Caco-2 (cell line): ENCODE data around the gene RABGEF1. TPM values are rescaled to one million over a fixed set of nuclear protein-coding genes. Genes with fewer than 3 reads are reported as not detected.
A peak's percentile ranks its signal among the peaks of the same experiment; 100 is the strongest.

Experiments used
- BruUV-seq: library from RNA; stranded (reverse); fragments of 400-500 nt; replicated peaks from 2 replicates; lab custom pipeline; 2021; lab: Mats Ljungman, UMichigan
- CTCF ChIA-PET: fragments of 300-600 bp; sonication (Branson Sonifier 250); formaldehyde crosslinking; loops from one replicate; lab custom pipeline; 2022; ENCODE audit warnings: antibody characterized with exemption; lab: Charles Lee
- POLR2A ChIA-PET: fragments of 300-600 bp; sonication (Branson Sonifier 250); formaldehyde crosslinking; loops from one replicate; lab custom pipeline; 2022; ENCODE audit warnings: antibody characterized with exemption; lab: Charles Lee
- DNase-seq, 2 experiments: peaks; one replicate each; pipeline versions ENCODE4 v3.0.0 to v3.0.0-alpha.2; 2020 to 2022
- H3K27me3 ChIP-seq: replicated peaks from 2 replicates; pipeline ENCODE4 v1.6.0; 2011; ENCODE audit warnings: low read length; ENCODE audit not compliant: control insufficient read depth, insufficient read depth
- H3K36me3 ChIP-seq: 2 replicates; pipeline ENCODE4 v1.5.1; 2011; ENCODE audit warnings: low read length; ENCODE audit not compliant: control insufficient read depth, insufficient read depth
- H3K4me1 ChIP-seq: fragments of 250-450 bp; sonication (Bioruptor Pico); 2 replicates; pipeline ENCODE4 v1.5.1; 2020; ENCODE audit warnings: mild to moderate bottlenecking
- H3K4me3 ChIP-seq: 2 replicates; pipeline ENCODE4 v1.5.1; 2011; ENCODE audit warnings: low read depth, mild to moderate bottlenecking, control low read depth, low read length
- H3K9me3 ChIP-seq: fragments of 250-450 bp; sonication (Bioruptor Pico); 2 replicates; pipeline ENCODE4 v1.5.1; 2020; ENCODE audit warnings: mild to moderate bottlenecking, moderate library complexity
- H3K27ac Mint-ChIP-seq: one replicate; pipeline ENCODE4 v1.8.0; 2022; ENCODE audit warnings: mixed read lengths; ENCODE audit not compliant: unreplicated experiment
- H3K27me3 Mint-ChIP-seq: one replicate; pipeline ENCODE4 v1.8.0; 2022; ENCODE audit warnings: mixed read lengths; ENCODE audit not compliant: insufficient read depth, unreplicated experiment
- H3K36me3 Mint-ChIP-seq: one replicate; pipeline ENCODE4 v1.8.0; 2022; ENCODE audit warnings: mild to moderate bottlenecking, mixed read lengths; ENCODE audit not compliant: insufficient read depth, unreplicated experiment
- H3K4me1 Mint-ChIP-seq: one replicate; pipeline ENCODE4 v1.8.0; 2022; ENCODE audit warnings: low read depth, mixed read lengths; ENCODE audit not compliant: unreplicated experiment
- H3K4me3 Mint-ChIP-seq: one replicate; pipeline ENCODE4 v1.8.0; 2022; ENCODE audit warnings: mild to moderate bottlenecking, moderate library complexity, mixed read lengths; ENCODE audit not compliant: unreplicated experiment
- H3K9me3 Mint-ChIP-seq: one replicate; pipeline ENCODE4 v1.8.0; 2022; ENCODE audit warnings: mixed read lengths; ENCODE audit not compliant: unreplicated experiment
- CTCF ChIP-seq, 2 experiments: fragments of 200-600 bp in 1 of 2; IDR thresholded peaks; 1 replicate in 1 of 2; 2 replicates in 1 of 2; pipeline versions ENCODE4 v1.5.1 to v1.8.0; 2011 to 2022; ENCODE audit warnings: antibody characterized with exemption in 1 of 2, control low read depth in 1 of 2, inconsistent platforms in 1 of 2, low read depth in 1 of 2, low read length in 1 of 2, mild to moderate bottlenecking in 1 of 2, moderate library complexity in 1 of 2; ENCODE audit not compliant: insufficient read depth in 1 of 2, severe bottlenecking in 1 of 2, unreplicated experiment in 1 of 2
- intact Hi-C: fragments of 100-400 bp; cut with micrococcal nuclease; formaldehyde crosslinking; loops from one replicate; pipeline ENCODE4 v1.10.0; 2022; ENCODE audit not compliant: unreplicated experiment
- total RNA-seq: library from RNA; stranded (reverse); gene quantifications from 2 replicates; pipeline ENCODE4 v1.2.3, GENCODE V29; 2022

RABGEF1 gene
- total RNA-seq, 1 experiment from 2014 or later = 20.3 TPM

- no peaks in the 10 kb centered on the region for H3K36me3 ChIP-seq
- H3K27me3 ChIP-seq = no peaks in the 10 kb centered on the region
- H3K4me1 ChIP-seq = 0 out of 2 replicates have a peak, but pooled peaks cover 3% of the 10 kb centered on the region
- peaks cover 2% of the 10 kb centered on the region for H3K27me3 Mint-ChIP-seq
- H3K27ac Mint-ChIP-seq = no peak overlapping the region
- no peak overlapping the region for H3K4me3 ChIP-seq
- peaks cover 10% of the 10 kb centered on the region for H3K4me1 Mint-ChIP-seq
- POLR2A ChIA-PET = no interaction called here
- no TSS peak for BruUV-seq
- intact Hi-C loops = loop anchor here (5.0 kb wide), 1 partner anchor 34 kb away; no protein-coding TSS in a partner anchor
- H3K36me3 Mint-ChIP-seq = peaks cover 7% of the 10 kb centered on the region
- CTCF ChIA-PET = no interaction called here
- peak in 1 of 2 experiments; percentile 16 for DNase-seq
- H3K4me3 Mint-ChIP-seq = no peak overlapping the region
- no peaks in the 10 kb centered on the region for H3K9me3 ChIP-seq
- H3K9me3 Mint-ChIP-seq = no peaks in the 10 kb centered on the region
- no peak for TF ChIP-seq CTCF (IDR thresholded peaks at IDR 0.05; ENCODE audit: insufficient read depth in 1 of 2, low read depth in 1 of 2, low read length in 1 of 2, severe bottlenecking in 1 of 2, unreplicated experiment in 1 of 2)
Observed at GRCh38 chr7:66847879-66848790, 107.6 kb downstream of the RABGEF1 start.

- no peaks in the 10 kb centered on the region for H3K27me3 Mint-ChIP-seq
- Histone ChIP-seq H3K36me3 (no peaks in the 10 kb centered on the region), H3K4me1 (no peaks in the 10 kb centered on the region), H3K27me3 (no peaks in the 10 kb centered on the region), H3K4me3 (no peak overlapping the region), H3K9me3 (no peaks in the 10 kb centered on the region)
- TF ChIP-seq CTCF (IDR thresholded peaks at IDR 0.05; ENCODE audit: insufficient read depth in 1 of 2, low read depth in 1 of 2, low read length in 1 of 2, severe bottlenecking in 1 of 2, unreplicated experiment in 1 of 2) = no peak
- no peaks in the 10 kb centered on the region for H3K9me3 Mint-ChIP-seq
- H3K27ac Mint-ChIP-seq = no peak overlapping the region
- POLR2A ChIA-PET = no interaction called here
- CTCF ChIA-PET = no interaction called here
- DNase-seq = no peak
- H3K4me1 Mint-ChIP-seq = no peaks in the 10 kb centered on the region
- intact Hi-C loops = no loop called here
- no peak overlapping the region for H3K4me3 Mint-ChIP-seq
- peaks cover 7% of the 10 kb centered on the region for H3K36me3 Mint-ChIP-seq
- BruUV-seq = no TSS peak
Observed at GRCh38 chr7:66859339-66859738, 118.8 kb downstream of the RABGEF1 start.

- H3K36me3 ChIP-seq = no peaks in the 10 kb centered on the region
- CTCF ChIA-PET = no interaction called here
- no peak overlapping the region for H3K4me3 Mint-ChIP-seq
- no peaks in the 10 kb centered on the region for H3K4me1 ChIP-seq
- TF ChIP-seq CTCF (IDR thresholded peaks at IDR 0.05; ENCODE audit: insufficient read depth in 1 of 2, low read depth in 1 of 2, low read length in 1 of 2, severe bottlenecking in 1 of 2, unreplicated experiment in 1 of 2) = no peak
- no peaks in the 10 kb centered on the region for H3K4me1 Mint-ChIP-seq
- H3K36me3 Mint-ChIP-seq = peaks cover 7% of the 10 kb centered on the region
- no TSS peak for BruUV-seq
- POLR2A ChIA-PET = no interaction called here
- DNase-seq = no peak
- intact Hi-C loops = no loop called here
- H3K4me3 ChIP-seq = no peak overlapping the region
- H3K9me3 ChIP-seq = no peaks in the 10 kb centered on the region
- H3K9me3 Mint-ChIP-seq = no peaks in the 10 kb centered on the region
- no peaks in the 10 kb centered on the region for H3K27me3 Mint-ChIP-seq
- H3K27me3 ChIP-seq = no peaks in the 10 kb centered on the region
- H3K27ac Mint-ChIP-seq = no peak overlapping the region
Observed at GRCh38 chr7:66859794-66860645, 119.5 kb downstream of the RABGEF1 start.
